Urothelium cell line (cell line): ENCODE measurements around the gene ADGRV1.

ENCODE experiments used
- DNase-seq: peaks from one replicate; pipeline ENCODE4 v3.0.0; 2011; ENCODE audit warnings: low spot score, mixed read lengths
- FAIRE-seq: peaks from 2 replicates; lab custom pipeline; 2011; peaks lifted over from hg19 to GRCh38; lab: Jason Lieb, UNC

ADGRV1 gene

DNA sequence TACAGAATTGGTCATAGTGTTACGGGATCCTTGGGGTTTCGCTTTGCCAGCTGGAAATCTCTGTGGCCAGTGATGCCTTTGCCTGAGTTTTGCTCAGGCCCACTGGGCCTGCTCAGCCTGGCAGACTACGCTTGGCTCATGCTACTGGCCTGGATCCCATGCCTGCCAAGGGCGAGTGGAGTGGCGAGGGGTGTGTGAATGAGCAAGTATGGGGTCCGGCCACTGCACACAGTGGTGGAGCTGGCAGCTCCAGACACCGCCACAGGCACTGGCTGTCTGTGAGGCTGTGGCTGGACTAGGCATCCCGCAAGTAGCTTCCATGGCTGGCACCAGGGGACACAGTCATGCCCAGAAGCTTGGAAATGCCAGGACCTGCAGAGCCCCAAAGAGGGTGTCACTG is 584.2 kb downstream of the ADGRV1 start:
- FAIRE-seq (no peak), DNase-seq (no peak)

DNA sequence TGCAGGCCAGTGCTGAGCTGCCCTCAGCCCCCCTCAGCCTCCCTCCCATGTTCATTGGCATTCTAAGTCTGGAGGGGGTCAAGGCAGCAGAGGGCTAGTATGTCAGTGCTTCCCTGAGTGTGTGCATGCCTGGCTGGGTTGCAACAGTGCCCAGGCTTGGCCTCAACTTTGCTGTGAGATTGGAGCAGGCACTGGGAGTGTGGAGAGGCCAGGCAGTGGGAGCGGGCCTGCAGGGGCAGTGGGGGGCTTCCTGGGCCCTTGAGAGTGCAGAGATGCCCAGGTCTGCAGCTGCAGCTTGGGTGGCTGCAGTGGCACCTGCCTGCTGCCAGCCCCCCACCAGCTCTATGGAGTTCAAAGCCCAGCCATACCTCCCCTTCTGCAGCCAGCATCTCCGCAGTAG is 585.2 kb downstream of the ADGRV1 start:
- no peak for DNase-seq
- FAIRE-seq: no peak

DNA sequence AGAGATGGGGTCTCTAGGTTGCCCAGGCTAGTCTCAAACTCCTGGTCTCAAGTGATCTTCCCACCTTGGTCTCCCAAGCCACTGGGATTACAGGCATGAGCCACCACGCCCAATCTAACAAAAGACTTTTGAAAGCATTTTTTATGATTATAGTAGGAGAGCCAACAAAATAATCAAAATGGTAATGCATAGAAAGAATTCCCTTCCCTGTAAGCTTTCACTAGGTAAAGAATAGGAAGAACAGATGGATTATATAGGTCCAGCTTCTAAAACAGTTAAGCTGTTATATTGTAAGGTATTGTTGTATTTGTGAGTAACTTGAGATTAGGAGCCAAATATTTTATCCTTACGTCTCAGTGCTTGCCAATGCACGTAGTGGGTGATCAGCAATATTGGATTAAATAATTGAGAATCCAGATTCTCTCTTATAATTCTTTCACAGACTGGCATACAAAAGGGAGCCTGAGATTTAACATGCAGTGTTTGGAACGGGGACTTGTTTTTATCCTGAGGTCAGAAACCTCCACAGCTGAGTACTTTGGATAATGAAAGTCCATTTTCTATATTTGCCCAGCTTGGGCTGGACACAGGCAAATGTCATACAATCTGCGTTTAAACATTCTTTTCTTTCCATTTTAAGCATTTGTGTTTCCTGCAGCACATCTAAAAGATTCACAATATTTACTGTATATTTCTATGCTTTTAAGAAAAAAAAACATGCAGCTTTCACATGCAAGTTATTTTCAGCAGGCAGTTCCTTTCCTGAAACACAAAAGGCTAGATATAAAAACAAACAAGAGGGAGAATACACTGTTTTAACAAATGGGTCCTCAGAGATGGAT is 586.1 kb downstream of the ADGRV1 start:
- FAIRE-seq (no peak), DNase-seq (no peak)

DNA sequence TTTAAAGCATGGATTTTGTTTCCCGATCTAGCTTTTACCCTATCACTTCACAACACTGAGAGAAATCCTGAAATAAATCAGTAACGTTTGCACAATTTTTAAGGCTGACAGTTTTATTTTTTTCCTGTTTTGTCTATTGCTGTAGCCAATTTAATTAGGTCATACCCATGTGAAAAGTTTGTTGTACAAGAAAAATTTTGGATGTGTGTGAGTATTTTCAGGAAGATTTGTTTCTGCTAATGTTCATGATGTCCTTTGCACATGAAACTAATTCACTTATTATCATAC is 586.7 kb downstream of the ADGRV1 start:
- DNase-seq (no peak), FAIRE-seq (no peak)

DNA sequence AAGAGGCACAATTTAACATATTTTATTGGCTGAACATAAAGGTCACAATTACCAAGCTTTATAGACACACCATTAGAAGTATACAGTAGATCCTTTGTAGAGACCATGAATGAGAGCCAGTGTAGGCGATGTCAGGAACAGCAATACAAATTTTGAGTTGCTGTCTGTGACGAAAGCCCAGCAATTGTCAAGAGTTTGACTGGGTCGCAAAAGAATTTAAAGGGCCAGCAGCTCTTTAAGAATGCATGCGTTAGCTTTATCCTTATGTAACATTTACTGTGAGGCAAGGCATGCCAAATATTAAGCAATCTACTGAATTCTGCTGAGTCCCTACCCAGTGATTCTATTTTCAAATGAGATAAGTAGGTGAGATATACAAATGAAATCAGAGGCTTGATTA is 587.6 kb downstream of the ADGRV1 start:
- FAIRE-seq (no peak), DNase-seq (no peak)

DNA sequence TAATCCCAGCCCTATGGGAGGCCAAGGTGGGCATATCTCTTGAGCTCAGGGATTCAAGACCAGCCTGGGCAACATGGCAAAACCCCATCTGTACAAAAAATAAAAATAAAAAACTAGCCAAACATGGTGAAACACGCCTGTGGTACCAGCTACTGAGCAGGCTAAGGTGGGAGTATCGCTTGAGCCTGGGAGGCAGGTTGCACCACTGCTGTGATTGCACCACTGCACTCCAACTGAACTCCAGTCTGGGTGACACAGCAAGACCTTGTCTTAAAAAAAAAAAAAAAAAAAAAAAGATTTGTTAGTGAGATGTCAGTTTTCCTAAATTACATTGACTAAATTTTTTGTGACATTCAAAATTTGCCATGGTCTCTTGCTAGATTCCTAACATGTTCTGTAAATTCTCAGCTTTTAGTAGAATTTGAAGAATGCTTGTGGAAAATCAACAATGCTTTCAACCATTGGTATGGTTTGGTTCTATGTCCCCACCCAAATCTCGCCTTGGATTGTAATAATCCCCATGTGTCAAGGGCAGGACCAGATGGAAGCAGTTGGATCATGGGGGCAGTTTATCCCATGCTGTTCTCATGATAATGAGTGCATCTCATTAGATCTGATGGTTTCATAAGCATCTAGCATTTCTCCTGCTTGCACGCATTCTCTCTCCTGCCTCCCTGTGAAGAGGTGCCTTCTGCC is 588.5 kb downstream of the ADGRV1 start:
- FAIRE-seq (no peak), DNase-seq (no peak)

DNA sequence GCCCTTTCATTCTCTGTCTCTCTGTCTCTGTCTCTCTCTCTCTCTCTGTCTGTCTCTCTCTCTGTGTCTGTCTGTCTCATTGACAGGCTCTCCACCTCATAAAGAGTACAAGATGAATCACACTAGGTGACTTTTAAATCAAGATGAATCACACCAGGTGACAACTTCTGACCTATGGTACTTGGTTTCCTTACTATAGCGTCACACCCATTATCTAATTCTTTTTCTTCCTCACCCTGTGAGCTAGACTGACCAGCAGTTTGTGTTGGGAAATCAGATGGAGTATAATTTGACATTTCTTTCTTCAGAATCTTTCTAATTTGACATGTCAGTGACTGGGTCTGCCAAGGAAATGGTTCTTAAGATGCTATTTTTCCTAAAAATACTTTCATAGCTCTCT is 591.6 kb downstream of the ADGRV1 start:
- peak; percentile 99 for FAIRE-seq
- DNase-seq: no peak

DNA sequence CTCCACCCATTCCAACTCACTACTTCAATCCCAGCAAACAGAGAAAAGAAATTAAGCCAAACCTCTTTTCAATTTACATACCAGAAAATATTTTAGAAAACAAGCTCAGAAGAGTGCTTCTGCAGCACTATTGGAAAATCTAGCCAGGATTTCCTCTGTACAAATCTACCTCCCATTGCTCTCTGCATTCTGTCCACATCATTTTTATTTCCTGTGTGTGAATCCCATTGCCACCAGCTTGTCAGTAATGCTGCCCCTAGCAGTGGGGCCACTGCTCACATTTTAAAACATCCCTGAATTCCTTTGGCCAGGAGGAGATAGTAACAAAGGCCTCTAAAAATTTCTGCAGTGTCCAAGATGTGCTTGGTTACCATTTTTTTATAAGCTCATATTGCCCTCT is 592.0 kb downstream of the ADGRV1 start:
- FAIRE-seq (no peak), DNase-seq (no peak)

DNA sequence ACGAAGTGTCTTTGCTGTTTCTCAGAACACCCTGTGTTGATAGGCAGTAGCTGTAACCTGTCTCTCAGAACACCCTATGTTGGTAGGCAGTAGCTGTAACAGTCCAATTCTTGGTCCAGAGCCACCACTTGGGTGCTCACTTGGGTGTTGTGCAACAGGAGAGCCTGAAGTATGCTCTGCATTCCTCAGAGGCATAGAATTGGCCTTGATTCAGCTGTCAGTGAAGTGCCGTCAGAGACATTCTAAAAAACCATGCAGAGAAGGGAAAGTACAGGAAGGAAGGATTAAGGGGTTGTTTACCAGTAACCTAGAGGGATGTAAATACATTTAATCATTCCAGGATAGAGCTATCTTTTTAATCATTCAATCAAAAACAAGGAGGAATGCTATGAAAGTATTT is 593.4 kb downstream of the ADGRV1 start:
- FAIRE-seq: no peak
- DNase-seq: peak; percentile 63

DNA sequence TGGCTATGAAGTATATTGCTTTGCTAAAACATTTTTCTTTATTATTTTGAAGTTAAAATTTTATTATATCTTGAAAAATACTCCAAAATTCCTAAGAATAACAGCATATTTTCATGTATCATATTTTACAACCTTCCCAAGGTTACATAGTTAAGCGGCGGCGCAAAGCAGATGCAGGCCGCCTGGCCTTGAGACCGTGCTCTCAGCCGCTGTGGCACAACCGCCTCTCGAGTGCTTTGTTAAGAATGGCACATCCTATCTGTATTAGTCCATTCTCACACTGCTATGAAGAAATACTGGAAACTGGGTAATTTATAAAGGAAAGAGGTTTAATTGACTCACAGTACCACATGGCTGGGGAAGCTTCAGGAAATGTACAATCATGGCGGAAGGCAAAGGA is 595.7 kb downstream of the ADGRV1 start:
- DNase-seq: no peak
- FAIRE-seq: no peak

DNA sequence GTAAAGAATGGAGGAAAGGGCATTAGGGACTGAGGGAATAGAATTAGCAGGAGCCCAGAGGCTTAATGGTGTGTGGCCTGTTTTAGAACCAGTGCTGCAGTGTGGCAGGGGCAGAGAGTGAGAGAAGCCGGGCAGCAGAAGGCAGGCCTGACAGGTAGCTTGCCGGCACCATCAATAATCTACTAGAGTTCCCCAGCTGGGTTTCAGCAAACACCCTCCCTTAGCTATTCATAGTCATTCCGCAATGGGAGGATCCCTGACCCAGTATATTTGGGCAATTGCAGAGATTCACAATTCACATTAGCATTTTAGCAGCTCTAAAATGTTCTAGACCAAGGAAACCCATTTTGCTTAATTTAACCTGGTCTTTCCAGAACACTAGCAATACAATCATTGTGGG is 596.7 kb downstream of the ADGRV1 start:
- DNase-seq (no peak), FAIRE-seq (no peak)

DNA sequence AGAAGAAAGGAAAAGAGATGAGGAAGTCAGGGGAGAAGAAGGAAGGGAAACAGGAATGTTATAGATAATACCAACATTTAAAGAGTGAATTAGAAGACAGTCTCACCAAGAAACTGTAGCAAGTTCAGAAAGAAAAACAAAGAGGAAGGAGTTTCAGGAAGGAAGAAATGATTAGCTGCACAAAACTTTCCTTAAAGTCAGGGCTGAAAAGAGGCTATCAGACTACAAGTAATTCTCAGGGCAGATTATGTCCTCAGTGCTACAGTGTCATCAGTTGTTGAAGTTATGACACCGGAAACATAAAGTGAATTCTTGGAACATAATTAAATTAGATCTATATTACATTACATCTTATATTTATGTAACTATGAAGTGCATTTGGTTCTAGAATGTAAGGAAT is 597.6 kb downstream of the ADGRV1 start:
- no peak for DNase-seq
- FAIRE-seq: no peak

DNA sequence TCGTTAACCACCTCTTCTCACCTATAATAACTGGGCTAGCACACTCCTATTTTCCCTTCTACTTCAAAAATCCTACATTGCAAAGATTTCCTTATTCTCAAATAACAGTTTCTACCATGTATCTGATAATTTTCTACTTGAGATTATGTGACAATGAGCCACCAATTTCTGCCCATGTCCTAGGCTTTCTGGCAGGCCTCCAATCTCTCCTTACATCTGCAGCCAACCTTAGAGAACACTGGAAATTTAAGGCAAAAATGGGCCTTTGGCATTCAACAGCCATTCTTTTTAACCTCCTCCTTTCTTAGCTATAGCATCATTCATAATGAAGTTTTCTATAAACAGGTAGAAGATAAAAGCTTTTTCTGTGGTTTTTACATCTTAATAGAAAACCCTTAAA is 599.4 kb downstream of the ADGRV1 start:
- DNase-seq: no peak
- FAIRE-seq: no peak

DNA sequence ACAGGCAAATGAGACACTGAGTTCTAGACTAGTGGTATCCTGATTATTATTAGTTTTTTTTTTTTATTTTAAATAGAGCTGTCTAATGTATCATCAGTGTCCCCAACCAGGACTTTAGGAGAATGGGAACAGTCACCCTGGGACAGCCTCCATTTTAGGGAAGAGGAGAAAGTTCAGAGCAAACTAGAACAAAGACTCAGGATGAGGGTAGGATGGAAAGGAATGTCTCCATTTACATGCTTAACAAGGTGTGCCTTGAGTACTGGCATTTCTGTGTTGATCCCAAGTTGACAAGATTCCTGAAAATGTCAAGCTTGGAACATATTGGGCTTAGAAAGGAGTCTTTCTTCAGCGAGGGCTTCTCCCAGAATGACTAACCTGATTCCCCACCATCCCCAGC is 601.0 kb downstream of the ADGRV1 start:
- DNase-seq (no peak), FAIRE-seq (no peak)

DNA sequence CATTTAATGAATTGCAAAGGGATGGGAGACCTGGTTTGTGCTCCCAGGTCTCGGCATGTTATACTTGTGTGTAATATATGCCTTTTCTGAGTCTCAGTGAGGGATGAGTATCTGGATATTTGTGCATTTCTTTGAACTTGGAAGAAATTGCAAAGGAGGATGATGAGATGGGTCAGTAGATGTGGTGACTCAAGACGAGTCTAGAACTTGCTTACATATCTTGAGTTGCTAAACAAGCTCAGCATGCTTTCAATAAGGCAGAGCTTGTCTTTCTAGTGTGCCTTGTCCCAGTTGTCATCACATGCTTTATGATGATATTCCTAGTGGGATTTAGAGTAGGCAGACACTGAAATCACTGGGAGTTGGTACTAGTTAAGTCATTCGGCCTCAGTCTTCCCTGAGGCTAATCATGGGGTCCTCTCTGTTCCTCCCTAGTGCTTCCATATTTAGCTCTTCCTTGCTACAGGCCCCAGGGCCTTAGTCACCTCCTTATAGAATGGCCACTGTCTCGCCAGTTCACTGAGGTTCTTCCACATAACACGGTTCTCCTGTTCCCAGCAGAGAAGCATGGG is 602.2 kb downstream of the ADGRV1 start:
- FAIRE-seq (no peak), DNase-seq (no peak)

DNA sequence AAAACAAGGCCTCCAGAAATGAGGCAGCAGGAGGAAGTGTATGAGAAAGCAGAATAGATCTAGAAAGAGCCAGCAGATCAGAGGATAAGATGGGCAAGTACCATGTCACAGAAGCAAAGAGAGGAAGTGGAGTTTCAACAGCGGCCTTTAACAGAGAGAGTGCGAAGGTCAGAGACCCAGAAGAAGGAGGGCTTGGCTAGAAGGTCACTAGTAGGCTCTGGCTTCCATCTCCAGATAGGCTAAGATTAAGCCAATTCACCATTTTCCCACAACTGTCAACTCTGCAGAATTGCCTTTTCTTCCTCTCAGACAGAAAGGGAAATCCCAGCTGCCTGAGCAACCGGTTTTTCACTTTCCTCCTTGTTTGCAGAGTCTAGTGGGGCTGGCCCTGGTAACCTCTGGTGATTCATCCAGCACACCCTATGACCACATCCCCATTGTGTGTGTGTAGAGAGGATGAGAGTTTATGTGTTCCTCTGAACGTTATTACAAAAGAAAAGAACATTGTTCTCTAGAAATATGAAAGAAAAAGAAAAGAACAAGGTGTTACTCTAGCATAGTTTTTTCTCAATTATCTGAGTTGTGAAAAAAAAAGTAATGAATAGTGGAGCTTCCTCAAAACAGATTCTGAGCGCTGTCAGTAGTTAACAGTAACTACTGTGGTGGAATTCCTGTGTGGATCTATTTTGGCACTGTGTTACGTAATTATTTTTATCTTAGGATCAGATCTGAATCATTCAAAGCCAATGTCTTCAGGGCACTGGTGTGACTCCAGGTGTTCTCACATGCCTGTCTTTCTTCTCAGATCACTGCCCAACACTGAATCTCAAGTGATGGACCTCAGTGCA is 604.2 kb downstream of the ADGRV1 start:
- FAIRE-seq (no peak), DNase-seq (peak; percentile 81)

DNA sequence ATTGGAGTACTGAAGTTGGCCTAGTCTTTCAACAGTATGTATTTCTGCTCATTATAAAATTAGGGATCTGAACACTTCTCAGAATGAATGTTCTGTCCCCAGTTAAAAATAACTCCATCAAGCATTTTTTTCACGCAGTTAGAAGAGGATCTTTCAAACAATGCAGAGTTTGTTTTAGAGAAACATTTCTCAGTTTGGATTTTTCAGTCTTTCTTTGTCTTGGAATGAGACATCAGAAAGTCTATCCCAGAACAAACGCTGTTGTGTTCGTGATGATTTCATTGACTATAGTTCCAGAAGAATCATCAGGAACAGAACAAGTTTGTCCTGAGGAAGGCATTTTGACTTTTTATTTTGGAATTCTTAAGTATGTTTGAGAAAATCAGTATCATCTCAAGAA is 605.8 kb downstream of the ADGRV1 start:
- DNase-seq: no peak
- no peak for FAIRE-seq

DNA sequence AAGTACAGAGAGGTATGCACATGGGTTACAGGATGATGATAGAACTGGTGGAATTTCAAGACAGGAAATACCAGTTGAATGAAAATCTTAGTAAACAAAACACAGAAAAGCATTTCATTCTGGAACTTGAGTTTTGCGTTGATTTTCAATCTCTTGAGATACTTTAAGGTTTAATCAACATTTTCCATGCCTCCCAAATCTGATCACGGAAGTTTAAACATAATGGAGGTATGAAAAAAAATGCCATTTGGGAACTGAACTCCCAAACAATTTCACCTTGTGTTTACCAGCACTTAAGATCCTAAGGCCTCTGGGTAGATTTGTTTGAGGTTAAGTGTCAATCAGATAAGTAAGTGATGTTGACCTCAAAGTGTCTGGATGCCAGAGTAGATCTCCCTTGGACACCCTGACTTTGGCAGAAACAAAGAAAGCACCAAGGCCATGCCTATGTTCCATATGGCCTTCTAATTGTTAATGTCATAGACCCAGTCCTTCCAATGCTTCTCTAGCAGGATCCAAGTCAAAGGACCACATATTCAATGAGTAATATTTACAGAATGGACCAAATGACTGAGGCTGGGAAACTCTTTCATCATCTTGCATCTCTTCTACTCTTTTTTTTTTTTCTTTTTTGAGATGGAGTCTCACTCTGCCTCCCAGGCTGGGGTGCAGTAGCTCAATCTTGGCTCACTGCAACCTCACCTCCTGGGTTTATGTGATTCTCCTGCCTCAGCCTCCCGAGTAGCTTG is 607.6 kb downstream of the ADGRV1 start:
- DNase-seq: no peak
- no peak for FAIRE-seq

DNA sequence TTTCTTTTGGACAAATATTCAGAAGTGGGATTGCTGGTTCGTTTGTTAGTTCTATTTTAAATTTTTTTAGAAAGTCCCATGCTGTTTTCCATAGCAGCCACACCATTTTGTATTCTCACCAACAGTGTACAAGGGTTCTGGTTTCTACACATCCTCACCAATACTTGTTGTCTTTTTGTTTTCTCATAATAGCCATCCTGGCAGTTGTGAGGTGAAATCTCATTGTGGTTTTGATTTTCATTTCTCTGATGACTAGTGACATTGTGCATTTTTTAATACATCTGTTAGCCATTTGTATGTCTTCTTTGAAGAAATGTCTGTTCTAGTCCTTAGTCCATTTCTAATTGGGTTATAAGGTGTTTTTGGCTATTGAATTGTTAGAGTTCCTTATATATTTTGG is 610.3 kb downstream of the ADGRV1 start:
- FAIRE-seq (no peak), DNase-seq (no peak)

DNA sequence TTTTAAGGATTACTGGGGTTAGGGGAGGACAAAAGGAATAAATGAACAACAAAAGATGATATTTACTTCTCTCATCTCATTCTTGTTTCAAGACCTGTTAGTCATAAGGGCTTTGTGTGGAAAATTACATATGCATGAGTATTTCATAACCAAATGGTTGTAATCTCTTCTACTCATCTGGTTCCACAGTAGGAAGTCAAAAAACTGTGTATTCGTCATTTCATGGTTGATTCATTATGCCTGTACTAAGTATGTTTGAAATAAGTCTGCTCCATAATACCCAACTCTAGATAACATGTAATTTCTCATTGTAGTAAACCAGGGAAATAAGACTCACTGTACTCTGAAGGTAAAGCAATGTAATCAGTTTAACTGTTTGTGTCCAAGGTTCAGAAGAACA is 611.7 kb downstream of the ADGRV1 start:
- no peak for FAIRE-seq
- DNase-seq: no peak

DNA sequence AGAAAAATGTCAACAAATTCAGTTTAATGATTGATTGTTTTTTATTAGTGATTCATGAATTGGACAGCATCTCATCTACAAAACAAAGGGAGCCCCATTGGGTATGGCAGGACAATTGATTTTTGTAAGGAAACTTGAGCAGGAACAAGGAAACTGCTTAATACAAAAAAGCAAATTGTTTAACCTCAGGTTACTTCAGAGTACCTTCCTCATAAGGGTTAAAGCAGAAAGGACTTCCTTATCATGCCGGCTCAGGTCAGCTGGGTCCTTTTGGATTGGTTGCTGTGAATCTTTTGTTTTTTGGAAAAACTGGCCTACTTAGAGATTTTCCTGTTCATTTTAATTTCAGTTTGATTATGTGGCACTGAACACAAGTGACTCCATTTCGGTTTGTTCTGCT is 612.7 kb downstream of the ADGRV1 start:
- no peak for FAIRE-seq
- DNase-seq: no peak
